Measurements from ENCODE around the gene HLA-DQA1.
"Not testable (repeated sequence)": the region's sequence is repeated elsewhere in the genome, so short reads cannot be mapped to it uniquely, and the experiment has no call there.

Gene HLA-DQA1

DNA sequence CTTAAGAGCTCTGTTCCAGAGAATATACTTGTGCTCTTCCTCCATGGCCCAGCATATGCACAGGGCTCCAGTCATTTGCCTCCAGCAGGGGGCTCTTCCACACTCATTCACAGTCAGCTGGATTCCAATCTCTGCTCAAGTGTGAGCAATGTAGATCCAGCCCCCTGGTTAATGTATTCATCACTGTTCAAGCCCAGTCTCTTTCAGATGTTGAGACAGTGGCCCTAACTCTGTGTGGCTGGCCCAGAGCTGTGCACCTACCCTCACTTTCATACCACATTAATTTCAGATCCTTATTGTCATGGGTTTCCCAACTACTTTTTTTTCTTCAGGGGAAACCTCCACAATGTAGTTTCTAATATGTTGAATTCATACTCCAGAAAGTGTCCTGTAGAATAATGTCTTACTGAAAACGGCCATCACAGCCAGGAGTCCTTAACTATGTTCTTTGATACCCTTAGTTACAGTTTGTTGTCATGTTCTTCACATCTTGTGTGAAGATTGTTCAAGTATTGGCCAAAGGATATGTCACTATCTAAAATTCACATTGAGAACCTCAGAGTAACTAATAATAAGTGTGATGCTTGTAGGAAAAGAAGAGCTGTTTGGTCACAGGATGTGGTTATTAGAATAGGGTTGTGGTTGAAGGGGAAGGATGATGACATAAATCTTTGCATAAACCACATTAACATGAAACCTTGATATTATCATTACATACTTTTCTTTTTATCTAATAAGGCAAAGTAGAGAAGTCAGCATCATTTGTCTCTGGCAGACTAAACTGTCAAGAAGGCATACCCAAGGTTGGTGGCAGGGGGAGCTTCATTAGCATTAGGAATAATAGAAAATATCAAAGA, 14.4 kb upstream of the HLA-DQA1 start:
- FAIRE-seq (no peak), DNase-seq (ENCODE audit: insufficient read length, low spot score) (no peak)
- TF ChIP-seq, protein P1, sequence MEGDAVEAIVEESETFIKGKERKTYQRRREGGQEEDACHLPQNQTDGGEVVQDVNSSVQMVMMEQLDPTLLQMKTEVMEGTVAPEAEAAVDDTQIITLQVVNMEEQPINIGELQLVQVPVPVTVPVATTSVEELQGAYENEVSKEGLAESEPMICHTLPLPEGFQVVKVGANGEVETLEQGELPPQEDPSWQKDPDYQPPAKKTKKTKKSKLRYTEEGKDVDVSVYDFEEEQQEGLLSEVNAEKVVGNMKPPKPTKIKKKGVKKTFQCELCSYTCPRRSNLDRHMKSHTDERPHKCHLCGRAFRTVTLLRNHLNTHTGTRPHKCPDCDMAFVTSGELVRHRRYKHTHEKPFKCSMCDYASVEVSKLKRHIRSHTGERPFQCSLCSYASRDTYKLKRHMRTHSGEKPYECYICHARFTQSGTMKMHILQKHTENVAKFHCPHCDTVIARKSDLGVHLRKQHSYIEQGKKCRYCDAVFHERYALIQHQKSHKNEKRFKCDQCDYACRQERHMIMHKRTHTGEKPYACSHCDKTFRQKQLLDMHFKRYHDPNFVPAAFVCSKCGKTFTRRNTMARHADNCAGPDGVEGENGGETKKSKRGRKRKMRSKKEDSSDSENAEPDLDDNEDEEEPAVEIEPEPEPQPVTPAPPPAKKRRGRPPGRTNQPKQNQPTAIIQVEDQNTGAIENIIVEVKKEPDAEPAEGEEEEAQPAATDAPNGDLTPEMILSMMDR (IDR thresholded peaks at IDR 0.05; ENCODE audit: insufficient read depth, missing control alignments): peak; percentile 45

DNA sequence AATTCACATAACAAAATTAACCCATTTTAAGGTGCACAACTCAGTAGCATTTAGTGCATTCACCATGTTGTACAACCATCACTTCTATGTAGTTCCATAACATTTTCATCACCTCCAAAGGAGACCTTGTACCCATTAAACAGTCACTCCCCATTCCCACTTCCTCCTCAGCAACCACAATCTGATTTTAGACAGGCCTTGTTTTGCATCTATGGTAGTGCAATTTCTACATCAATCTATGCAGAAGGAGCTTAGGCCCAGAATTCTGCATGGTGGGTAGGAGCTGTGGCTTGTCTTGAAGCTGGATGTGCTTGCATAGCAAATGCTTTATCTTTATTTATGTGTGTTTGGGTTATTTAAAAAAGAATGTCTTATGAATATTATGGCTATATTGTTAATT, 13.5 kb upstream of the HLA-DQA1 start:
- TF ChIP-seq, protein P1 (IDR thresholded peaks at IDR 0.05; ENCODE audit: insufficient read depth, missing control alignments): no peak
- FAIRE-seq: no peak
- no peak for DNase-seq (ENCODE audit: insufficient read length, low spot score)

DNA sequence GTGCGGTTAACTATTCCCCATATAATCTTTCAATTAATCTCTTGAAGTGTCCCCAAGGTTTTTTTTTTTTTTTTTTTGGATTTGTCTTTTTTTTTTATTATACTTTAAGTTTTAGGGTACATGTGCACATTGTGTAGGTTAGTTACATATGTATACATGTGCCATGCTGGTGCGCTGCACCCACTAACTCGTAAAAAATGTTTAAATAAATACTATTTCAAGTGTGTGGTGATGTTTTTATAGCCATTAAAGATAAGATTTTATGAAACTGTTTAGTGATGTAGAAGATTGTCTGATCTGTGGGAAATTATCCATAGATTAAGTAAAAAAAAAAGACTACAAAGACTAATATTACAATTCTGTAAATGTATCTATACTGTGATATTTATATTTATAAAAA, 12.6 kb upstream of the HLA-DQA1 start:
- TF ChIP-seq, protein P1 (IDR thresholded peaks at IDR 0.05; ENCODE audit: insufficient read depth, missing control alignments): no peak
- DNase-seq (ENCODE audit: insufficient read length, low spot score) (no peak), FAIRE-seq (no peak)

DNA sequence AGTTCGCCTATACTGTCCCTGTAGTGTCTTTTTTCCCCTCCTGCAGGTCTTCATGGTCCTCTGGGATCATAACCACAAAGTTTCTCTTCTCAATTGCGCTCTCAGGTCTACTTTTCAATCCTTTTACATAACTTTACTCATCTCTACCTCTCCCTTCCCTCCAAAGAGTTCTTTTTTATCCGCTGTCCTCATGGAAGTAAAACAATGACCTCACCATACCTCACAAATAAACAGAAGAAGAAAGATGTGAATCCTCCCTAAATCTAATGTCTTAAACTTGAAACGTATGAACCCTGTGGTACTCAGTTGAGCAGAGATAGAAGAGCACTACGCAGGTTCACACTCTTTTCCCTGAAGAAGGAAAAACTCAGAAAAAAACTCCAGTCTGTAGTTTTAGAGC, 12.1 kb upstream of the HLA-DQA1 start:
- FAIRE-seq (no peak), DNase-seq (ENCODE audit: insufficient read length, low spot score) (no peak)
- TF ChIP-seq, protein P1 (IDR thresholded peaks at IDR 0.05; ENCODE audit: insufficient read depth, missing control alignments): no peak

DNA sequence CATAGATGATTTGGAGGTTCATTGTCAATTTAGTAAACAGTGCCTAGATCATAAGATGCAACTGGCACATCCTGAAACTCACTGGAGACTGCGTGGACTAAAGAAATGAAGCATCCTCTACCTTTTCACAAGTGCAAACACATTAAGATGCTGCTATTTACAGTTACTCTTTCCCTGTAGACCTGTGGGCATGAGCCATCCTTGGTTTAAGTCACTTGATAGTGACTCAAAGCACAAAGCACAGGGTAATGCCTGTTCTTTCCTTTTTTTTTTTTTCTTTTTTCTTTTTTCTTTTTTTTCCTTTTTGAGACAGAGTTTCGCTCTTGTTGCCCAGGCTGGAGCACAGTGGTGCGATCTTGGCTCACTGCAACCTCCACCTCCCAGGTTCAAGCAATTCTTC, 10.0 kb upstream of the HLA-DQA1 start:
- TF ChIP-seq, protein P1 (IDR thresholded peaks at IDR 0.05; ENCODE audit: insufficient read depth, missing control alignments): no peak
- FAIRE-seq: no peak
- no peak for DNase-seq (ENCODE audit: insufficient read length, low spot score)

DNA sequence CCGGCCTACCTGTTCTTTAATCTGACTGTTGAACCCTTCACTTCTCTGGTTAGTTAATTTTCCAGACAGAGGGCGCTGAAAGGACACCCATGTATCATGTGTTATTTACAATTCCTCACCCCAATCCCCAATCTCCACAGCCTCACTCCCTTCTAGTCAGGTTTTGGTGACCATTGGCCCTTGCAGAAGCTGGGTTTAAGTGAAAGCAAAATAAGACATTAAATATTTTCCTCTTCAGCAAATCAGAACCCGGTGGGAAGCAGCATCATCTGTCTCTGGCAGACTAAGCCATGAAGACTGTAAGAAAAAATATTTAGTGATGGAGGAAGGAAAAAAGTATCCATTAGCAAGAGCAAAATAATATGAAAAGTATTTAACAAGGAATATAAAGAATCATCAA, 9.4 kb upstream of the HLA-DQA1 start:
- TF ChIP-seq, protein P1 (IDR thresholded peaks at IDR 0.05; ENCODE audit: insufficient read depth, missing control alignments): no peak
- no peak for DNase-seq (ENCODE audit: insufficient read length, low spot score)
- no peak for FAIRE-seq

DNA sequence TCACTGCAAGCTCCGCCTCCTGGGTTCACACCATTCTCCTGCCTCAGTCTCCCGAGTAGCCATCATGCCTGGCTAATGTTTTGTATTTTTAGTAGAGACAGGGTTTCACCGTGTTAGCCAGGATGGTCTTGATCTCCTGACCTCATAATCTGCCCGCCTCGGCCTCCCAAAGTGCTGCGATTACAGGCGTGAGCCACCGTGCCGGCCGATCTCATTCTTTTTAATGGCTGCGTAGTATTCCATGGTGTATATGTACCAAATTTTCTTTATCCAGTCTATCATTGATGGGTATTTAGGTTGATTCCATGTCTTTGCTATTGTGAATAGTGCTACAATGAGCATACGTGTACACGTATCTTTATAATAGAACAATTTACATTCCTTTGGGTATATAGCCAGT, 7.4 kb upstream of the HLA-DQA1 start:
- DNase-seq (ENCODE audit: insufficient read length, low spot score); FAIRE-seq: not testable (repeated sequence)
